ENCODE measurements around the gene UBC.
A peak's percentile ranks its signal among the peaks of the same experiment; 100 is the strongest.

The UBC gene

GRCh38 chr12:124910561-124911478, 3.6 kb downstream of the UBC start (continued):
- peak; percentile 59; the same call in 1 of the 2 replicates for TF ChIP-seq ZNF600 (tag by site-specific recombination; IDR thresholded peaks at IDR 0.05)
- no peak for TF ChIP-seq ZSCAN30 (tag by site-specific recombination; IDR thresholded peaks at IDR 0.05)

GRCh38 chr12:124909831-124910560, 4.5 kb downstream of the UBC start:
- CTCF ChIA-PET, result interaction anchor here (0.5 to 1.6 kb wide), 9 partner anchors 8 to 878 kb away, joined by 3 to 6 read pairs (median 4); no protein-coding TSS in a partner anchor
- peaks cover 7 to 34% of the 10 kb centered on the region in 2 experiments for H3K36me3 ChIP-seq (ENCODE audit: control insufficient read depth in 2 of 2, insufficient read depth in 1 of 2, low read length in 2 of 2)
- H3K4me1 ChIP-seq (ENCODE audit: control insufficient read depth, insufficient read depth, low read length), result peaks cover 5% of the 10 kb centered on the region
- H3K4me3 ChIP-seq (ENCODE audit: low read depth, low read length), result no peak overlapping the region
- POLR2A ChIA-PET, result interaction anchor here (0.9 to 1.4 kb wide), 6 partner anchors 8 to 123 kb away, joined by 3 to 9 read pairs (median 4); no protein-coding TSS in a partner anchor
- no peak overlapping the region for H3K27ac ChIP-seq (ENCODE audit: extremely low read depth, low read depth, low read length)
- H3K9me3 ChIP-seq (ENCODE audit: control insufficient read depth, insufficient read depth, low read depth, low read length), result no peaks in the 10 kb centered on the region
- TF ChIP-seq ZNF623 (tag by site-specific recombination; IDR thresholded peaks at IDR 0.05) (no peak), ZNF2 (tag by site-specific recombination; IDR thresholded peaks at IDR 0.05) (0 out of 2 replicates have a peak, but pooled peaks have one; percentile 14), ZBTB7A (tag by site-specific recombination; IDR thresholded peaks at IDR 0.05; ENCODE audit: low read depth) (no peak), BCL11B (tag by site-specific recombination; IDR thresholded peaks at IDR 0.05; ENCODE audit: low read depth) (no peak), ZNF324 (tag by site-specific recombination; IDR thresholded peaks at IDR 0.05) (no peak), ZSCAN16 (tag by site-specific recombination; IDR thresholded peaks at IDR 0.05) (no peak), ZFP41 (tag by site-specific recombination; IDR thresholded peaks at IDR 0.05; ENCODE audit: borderline replicate concordance) (no peak), TCF7L2 (IDR thresholded peaks at IDR 0.05; ENCODE audit: borderline replicate concordance, low read depth, low read length) (no peak), ZNF391 (tag by site-specific recombination; IDR thresholded peaks at IDR 0.05; ENCODE audit: borderline replicate concordance, low read depth) (no peak), ZNF394 (tag by site-specific recombination; IDR thresholded peaks at IDR 0.05; ENCODE audit: borderline replicate concordance) (0 out of 2 replicates have a peak, but pooled peaks have one; percentile 11), ZNF513 (tag by site-specific recombination; IDR thresholded peaks at IDR 0.05) (no peak), ZNF76 (tag by site-specific recombination; IDR thresholded peaks at IDR 0.05; ENCODE audit: borderline replicate concordance, low read depth) (no peak), ZNF626 (tag by site-specific recombination; IDR thresholded peaks at IDR 0.05) (no peak), EGR2 (tag by site-specific recombination; IDR thresholded peaks at IDR 0.05; ENCODE audit: low read depth) (no peak), ZFHX2 (tag by site-specific recombination; conservative IDR thresholded peaks at IDR 0.05) (no peak), ZNF302 (tag by site-specific recombination; IDR thresholded peaks at IDR 0.05; ENCODE audit: low read depth) (no peak), ZNF138 (tag by site-specific recombination; IDR thresholded peaks at IDR 0.05; ENCODE audit: borderline replicate concordance) (no peak), ZNF600 (tag by site-specific recombination; IDR thresholded peaks at IDR 0.05) (peak; percentile 72), ZNF341 (tag by site-specific recombination; IDR thresholded peaks at IDR 0.05; ENCODE audit: low read depth) (no peak), ZNF645 (tag by site-specific recombination; IDR thresholded peaks at IDR 0.05) (no peak), ZNF398 (tag by site-specific recombination; IDR thresholded peaks at IDR 0.05) (no peak), ELK4 (IDR thresholded peaks at IDR 0.05; ENCODE audit: borderline replicate concordance, low read depth, low read length) (no peak), ZXDB (tag by site-specific recombination; IDR thresholded peaks at IDR 0.05) (no peak), TRIM28 (IDR thresholded peaks at IDR 0.05; ENCODE audit: borderline replicate concordance, low read length) (no peak), ZSCAN30 (tag by site-specific recombination; IDR thresholded peaks at IDR 0.05) (no peak), SALL2 (tag by site-specific recombination; IDR thresholded peaks at IDR 0.05; ENCODE audit: borderline replicate concordance) (no peak), FEZF1 (tag by site-specific recombination; IDR thresholded peaks at IDR 0.05) (peak; percentile 56)

Data from HEK293 (cell line).